CD4-positive, alpha-beta T cell (primary cell): Measurements from ENCODE around the gene AHRR. TPM values are rescaled to one million over a fixed set of nuclear protein-coding genes. Genes with fewer than 3 reads are reported as not detected.
A peak's percentile ranks its signal among the peaks of the same experiment; 100 is the strongest.

Experiments
- ATAC-seq: fragments of 200-7000 bp; cut with Tn5 transposase; one replicate; pipeline ENCODE4 v1.10.0; 2022; ENCODE audit warnings: mild to moderate bottlenecking; ENCODE audit not compliant: poor library complexity
- CTCF ChIA-PET: fragments of 350-600 bp; sonication (Branson Sonifier 250); formaldehyde crosslinking; loops from one replicate; lab custom pipeline; 2021; ENCODE audit warnings: antibody characterized with exemption, inconsistent platforms; lab: Charles Lee
- POLR2A ChIA-PET: fragments of 350-600 bp; sonication (Branson Sonifier 250); formaldehyde crosslinking; loops from one replicate; lab custom pipeline; 2021; ENCODE audit warnings: antibody characterized with exemption, inconsistent platforms; lab: Charles Lee
- DNase-seq, 14 experiments: peaks; one replicate each; pipeline ENCODE4 v3.0.0-alpha.2; 2013 to 2020; ENCODE audit warnings: mixed read lengths in 2 of 14
- H3K27ac ChIP-seq, 2 donors: one replicate each; pipeline versions ENCODE4 v1.5.1 to v1.7.0; 2013; ENCODE audit warnings: low read length in 2 of 2, low read depth in 1 of 2, mild to moderate bottlenecking in 1 of 2
- H3K27me3 ChIP-seq, 2 experiments: 1 replicate in 1 of 2; 2 replicates in 1 of 2; pipeline versions ENCODE4 v1.6.1 to v1.7.0; 2013; ENCODE audit warnings: low read length in 2 of 2, control low read depth in 1 of 2, mild to moderate bottlenecking in 1 of 2, moderate library complexity in 1 of 2; ENCODE audit not compliant: insufficient read depth in 2 of 2, control insufficient read depth in 1 of 2
- H3K36me3 ChIP-seq: one replicate; pipeline ENCODE4 v1.6.1; 2013; ENCODE audit warnings: low read length, control low read depth; ENCODE audit not compliant: insufficient read depth
- H3K4me1 ChIP-seq: one replicate; pipeline ENCODE4 v1.6.1; 2013; ENCODE audit warnings: low read length, control low read depth; ENCODE audit not compliant: insufficient read depth
- H3K4me3 ChIP-seq: one replicate; pipeline ENCODE4 v1.5.1; 2013; ENCODE audit warnings: mild to moderate bottlenecking, low read length, moderate library complexity
- H3K9me3 ChIP-seq, 2 experiments: 1 replicate in 1 of 2; 2 replicates in 1 of 2; pipeline versions ENCODE4 v1.6.1 to v1.7.0; 2013; ENCODE audit warnings: low read length in 2 of 2, mild to moderate bottlenecking in 2 of 2, control low read depth in 1 of 2, moderate library complexity in 1 of 2; ENCODE audit not compliant: control insufficient read depth in 1 of 2, insufficient read depth in 1 of 2
- H3K27ac Mint-ChIP-seq: one replicate; pipeline ENCODE4 v1.8.0; 2020; ENCODE audit warnings: mixed read lengths
- H3K27me3 Mint-ChIP-seq: one replicate; pipeline ENCODE4 v1.8.0; 2021; ENCODE audit warnings: mixed read lengths
- H3K36me3 Mint-ChIP-seq: one replicate; pipeline ENCODE4 v1.8.0; 2021; ENCODE audit warnings: low read depth, mixed read lengths
- H3K4me1 Mint-ChIP-seq: one replicate; pipeline ENCODE4 v1.8.0; 2021; ENCODE audit warnings: low read depth, mixed read lengths
- H3K4me3 Mint-ChIP-seq: one replicate; pipeline ENCODE4 v1.8.0; 2020; ENCODE audit warnings: mild to moderate bottlenecking, mixed read lengths
- H3K9me3 Mint-ChIP-seq: one replicate; pipeline ENCODE4 v1.8.0; 2020; ENCODE audit warnings: mixed read lengths
- CTCF ChIP-seq: fragments of 200-600 bp; IDR thresholded peaks from one replicate; pipeline ENCODE4 v1.8.0; 2022; ENCODE audit warnings: antibody characterized with exemption, mild to moderate bottlenecking
- intact Hi-C, 2 experiments: fragments of 100-400 bp; cut with DNase I in 1 of 2; cut with micrococcal nuclease in 1 of 2; formaldehyde crosslinking; loops; one replicate each; pipeline versions ENCODE4 v1.15.1 to v1.9.0; 2023 to 2025; cut with DNase I, micrococcal nuclease
- total RNA-seq, 174 experiments: library from RNA in 2 of 174; stranded (reverse) in 2 of 174; gene quantifications; one replicate each; pipeline ENCODE4 v1.2.3 and lab custom pipeline; 2021 to 2026

AHRR gene
- total RNA-seq, 2 experiments from 2014 or later, result 0.45 to 0.63 TPM

DNA sequence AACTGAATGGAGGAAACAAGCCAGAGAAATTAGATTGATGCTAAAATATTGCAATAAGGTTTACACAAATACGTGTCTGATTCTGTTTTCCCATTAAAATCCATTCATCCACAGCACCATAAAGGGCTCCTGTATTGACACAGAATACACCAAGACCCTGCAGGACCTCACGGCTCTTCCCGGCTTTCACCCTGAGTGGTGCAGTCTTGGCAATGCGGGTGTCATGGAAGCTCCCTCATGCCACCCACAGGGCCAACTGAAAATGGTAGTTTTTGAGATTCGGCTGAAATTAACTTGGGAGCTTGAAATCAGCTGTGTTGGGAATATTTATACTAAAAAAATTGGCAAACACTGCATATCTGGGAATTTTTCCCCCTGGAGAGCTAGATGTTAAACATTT, 104.2 kb downstream of the AHRR start:
- Histone ChIP-seq H3K27ac (no peak overlapping the region), H3K27me3 (no peaks in the 10 kb centered on the region), H3K9me3 (no peaks in the 10 kb centered on the region), H3K4me1 (no peaks in the 10 kb centered on the region), H3K36me3 (no peaks in the 10 kb centered on the region), H3K4me3 (no peak overlapping the region)
- ChIA-PET POLR2A (no interaction called here), CTCF (interaction anchor here (1.1 kb wide), 1 partner anchor 237 kb away, joined by 3 read pairs; no protein-coding TSS in a partner anchor)
- H3K27ac Mint-ChIP-seq, result no peak overlapping the region
- no peak overlapping the region for H3K4me3 Mint-ChIP-seq
- peaks cover 5% of the 10 kb centered on the region for H3K27me3 Mint-ChIP-seq
- peak; percentile 55 for TF ChIP-seq CTCF
- intact Hi-C loops, result loop anchor here in 1 of 2 experiments (2.0 kb wide), 1 partner anchor 109 kb away; no protein-coding TSS in a partner anchor
- peak in 4 of 14 experiments; percentile 19 to 51 (median 42) for DNase-seq
- H3K36me3 Mint-ChIP-seq, result no peaks in the 10 kb centered on the region
- H3K4me1 Mint-ChIP-seq, result no peaks in the 10 kb centered on the region
- no peak for ATAC-seq
- no peaks in the 10 kb centered on the region for H3K9me3 Mint-ChIP-seq

DNA sequence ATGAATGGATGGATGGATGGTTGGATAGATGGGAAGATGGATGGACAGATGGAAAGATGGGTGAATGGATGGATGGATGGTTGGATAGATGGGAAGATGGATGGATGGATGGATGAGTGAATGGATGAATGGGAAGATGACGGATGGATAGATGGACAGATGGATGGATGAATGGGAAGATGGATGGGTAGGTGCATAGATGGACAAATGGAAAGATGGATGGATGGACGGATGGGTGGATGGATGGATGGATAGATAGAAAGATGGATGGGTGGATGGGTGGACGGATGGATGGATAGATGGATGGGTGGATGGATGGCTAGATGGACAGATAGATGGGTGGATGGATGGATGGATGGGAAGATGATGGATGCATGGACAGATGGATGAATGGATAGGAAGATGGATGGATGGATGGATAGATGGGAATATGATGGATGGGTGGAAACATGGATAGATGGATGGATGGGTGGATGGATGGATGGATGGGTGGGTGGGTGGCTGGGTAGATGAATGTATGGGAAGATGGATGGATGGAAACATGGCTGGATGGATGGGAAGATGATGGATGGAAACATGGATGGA, 105.0 kb downstream of the AHRR start:
- Histone ChIP-seq H3K36me3 (no peaks in the 10 kb centered on the region), H3K4me1 (no peaks in the 10 kb centered on the region), H3K4me3 (no peak overlapping the region), H3K27ac (no peak overlapping the region), H3K27me3 (no peaks in the 10 kb centered on the region), H3K9me3 (no peaks in the 10 kb centered on the region)
- intact Hi-C loops, result loop anchor here in 1 of 2 experiments (2.0 kb wide), 1 partner anchor 110 kb away; no protein-coding TSS in a partner anchor
- DNase-seq (no peak), ATAC-seq (no peak)
- TF ChIP-seq CTCF, result no peak
- Mint-ChIP-seq H3K27ac (no peak overlapping the region), H3K27me3 (peaks cover 5% of the 10 kb centered on the region), H3K4me3 (no peak overlapping the region), H3K4me1 (no peaks in the 10 kb centered on the region), H3K36me3 (no peaks in the 10 kb centered on the region), H3K9me3 (no peaks in the 10 kb centered on the region)
- CTCF ChIA-PET, result no interaction called here
- POLR2A ChIA-PET, result no interaction called here

- H3K27ac Mint-ChIP-seq, result no peak overlapping the region
- H3K36me3 Mint-ChIP-seq, result no peaks in the 10 kb centered on the region
- no peaks in the 10 kb centered on the region for H3K9me3 Mint-ChIP-seq
- Histone ChIP-seq H3K4me1 (no peaks in the 10 kb centered on the region), H3K27ac (no peak overlapping the region), H3K9me3 (no peaks in the 10 kb centered on the region), H3K27me3 (no peaks in the 10 kb centered on the region), H3K36me3 (no peaks in the 10 kb centered on the region), H3K4me3 (no peak overlapping the region)
- H3K4me1 Mint-ChIP-seq, result no peaks in the 10 kb centered on the region
- H3K4me3 Mint-ChIP-seq, result no peak overlapping the region
- ATAC-seq (no peak), DNase-seq (no peak)
- H3K27me3 Mint-ChIP-seq, result peaks cover 5% of the 10 kb centered on the region
- no peak for TF ChIP-seq CTCF
- ChIA-PET CTCF (no interaction called here), POLR2A (no interaction called here)
- intact Hi-C loops, result loop anchor here in 1 of 2 experiments (2.0 kb wide), 1 partner anchor 111 kb away; no protein-coding TSS in a partner anchor
Measured at GRCh38 chr5:427415-428087, 106.0 kb downstream of the AHRR start.
